HG02571 (cell line): ENCODE measurements around the gene RNF186.
"Not testable (repeated sequence)": the region's sequence is repeated elsewhere in the genome, so short reads cannot be mapped to it uniquely, and the experiment has no call there.

Experiments
- ATAC-seq: cut with Tn5 transposase; IDR thresholded peaks from one replicate; pipeline ENCODE4 v1.9.1; 2021; ENCODE audit warnings: mild to moderate bottlenecking, moderate library complexity; ENCODE audit not compliant: unreplicated experiment

RNF186 gene

GRCh38 chr1:19797827-19798226 is 17.3 kb downstream of the RNF186 start:
- no peak for ATAC-seq

- ATAC-seq = no peak
Observed at GRCh38 chr1:19794583-19794982, 20.5 kb downstream of the RNF186 start.

DNA sequence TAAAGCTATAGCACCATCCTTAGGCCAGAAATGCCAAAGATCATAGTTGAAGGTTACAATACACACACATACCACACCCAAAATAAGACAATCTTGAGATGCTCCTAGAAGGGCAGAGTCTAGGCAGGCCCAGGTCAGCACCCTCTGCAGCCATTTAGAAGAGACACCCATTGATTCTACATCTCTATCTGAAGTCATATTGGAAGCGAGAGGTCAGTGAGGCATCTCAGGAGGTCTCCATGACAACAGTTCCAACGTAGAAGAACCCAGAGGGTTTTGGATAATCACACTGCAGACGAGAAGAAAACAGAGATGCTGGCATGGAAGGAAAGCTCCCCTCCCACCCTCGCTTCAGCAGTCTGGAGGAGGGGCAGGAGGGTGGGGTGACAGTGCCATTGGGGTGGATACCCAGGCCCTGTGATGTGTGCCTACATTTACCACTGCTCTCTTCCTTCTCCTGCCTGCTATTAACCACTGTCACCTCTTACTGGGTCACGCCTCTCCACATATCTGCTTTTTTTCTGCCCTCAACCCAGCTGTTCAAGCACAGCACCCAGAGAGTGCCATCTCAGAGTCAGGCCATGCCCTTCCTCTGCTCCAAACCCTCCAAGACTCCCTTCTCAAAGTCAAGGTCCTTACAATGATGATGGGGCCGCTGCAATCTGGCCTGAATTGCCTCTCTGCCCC is 21.6 kb downstream of the RNF186 start:
- no peak for ATAC-seq

- no peak for ATAC-seq
Observed at GRCh38 chr1:19792237-19793002, 22.7 kb downstream of the RNF186 start.

DNA sequence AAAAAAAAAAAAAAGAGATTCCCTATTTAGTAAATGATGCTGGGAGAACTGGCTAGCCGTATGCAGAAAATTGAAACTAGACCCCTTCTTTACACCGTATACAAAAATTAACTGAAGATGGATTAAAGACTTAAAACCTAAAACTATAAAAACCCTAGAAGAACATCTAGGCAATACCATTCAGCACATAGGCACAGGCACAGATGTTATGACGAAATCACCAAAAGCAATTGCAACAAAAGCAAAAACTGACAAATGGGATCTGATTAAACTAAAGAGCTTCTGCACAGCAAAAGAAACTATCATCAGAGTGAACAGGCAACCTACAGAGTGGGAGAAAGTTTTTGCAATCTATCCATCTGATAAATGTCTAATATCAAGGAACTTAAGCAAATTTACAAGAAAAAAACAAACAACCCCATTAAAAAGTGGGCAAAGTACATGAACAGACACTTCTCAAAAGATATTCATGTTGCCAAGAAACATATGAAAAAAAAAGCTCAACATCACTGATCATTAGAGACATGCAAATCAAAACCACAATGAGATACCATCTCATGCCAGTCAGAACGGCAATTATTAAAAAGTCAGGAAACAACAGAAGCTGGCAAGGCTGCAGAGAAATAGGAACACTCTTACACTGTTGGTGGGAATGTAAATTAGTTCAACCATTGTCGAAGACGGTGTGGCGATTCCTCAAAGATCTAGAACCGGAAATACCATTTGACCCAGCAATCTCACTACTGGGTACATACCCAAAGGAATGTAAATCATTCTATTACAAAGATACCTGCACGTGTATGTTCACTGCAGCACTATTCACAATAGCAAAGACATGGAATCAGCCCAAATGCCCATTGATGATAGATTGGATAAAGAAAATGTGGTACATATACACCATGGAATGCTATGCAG is 24.8 kb downstream of the RNF186 start:
- ATAC-seq = not testable (repeated sequence)

- no peak for ATAC-seq
Observed at GRCh38 chr1:19786988-19787423, 28.1 kb downstream of the RNF186 start.

DNA sequence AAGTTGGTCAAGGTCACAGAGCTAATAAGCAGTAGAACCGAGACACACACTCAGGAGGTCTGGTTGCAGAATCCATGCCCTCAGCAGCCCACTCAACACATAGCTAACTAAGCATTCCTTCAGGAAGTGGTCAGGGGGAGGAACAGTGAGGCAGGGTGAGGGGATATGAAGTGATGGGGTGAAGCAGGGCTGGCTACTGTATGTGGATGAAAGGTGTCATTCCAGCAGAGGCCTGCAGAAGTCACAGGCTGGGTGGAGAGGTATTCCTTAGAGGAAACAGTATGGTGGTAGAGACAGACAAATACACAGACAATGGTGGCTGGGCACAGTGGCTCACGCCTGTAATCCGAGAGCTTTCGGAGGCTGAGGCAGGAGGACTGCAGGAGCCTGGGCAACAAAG is 29.4 kb downstream of the RNF186 start:
- no peak for ATAC-seq

- no peak for ATAC-seq
Observed at GRCh38 chr1:19780267-19780877, 34.7 kb downstream of the RNF186 start.

DNA sequence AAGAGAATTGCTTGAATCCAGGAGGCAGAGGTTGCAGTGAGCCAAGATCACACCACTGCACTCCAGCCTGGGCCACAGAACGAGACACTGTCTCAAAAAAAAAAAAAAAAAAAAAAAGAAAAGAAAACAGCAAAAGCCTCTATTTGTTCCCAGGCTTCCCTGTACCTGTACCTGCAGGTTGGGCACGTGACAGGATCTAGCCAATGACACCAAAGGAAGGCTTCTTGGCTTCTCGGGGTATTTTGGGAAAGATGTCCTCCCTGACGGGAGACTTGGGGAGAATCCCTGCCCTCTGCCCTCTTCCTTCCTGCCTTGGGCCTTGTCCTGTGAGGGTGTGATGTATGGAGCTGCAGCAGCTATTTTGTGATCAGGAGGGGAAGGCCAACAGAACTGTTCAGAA is 38.1 kb downstream of the RNF186 start:
- ATAC-seq = no peak

- ATAC-seq = no peak
Observed at GRCh38 chr1:19776287-19776686, 38.8 kb downstream of the RNF186 start.

DNA sequence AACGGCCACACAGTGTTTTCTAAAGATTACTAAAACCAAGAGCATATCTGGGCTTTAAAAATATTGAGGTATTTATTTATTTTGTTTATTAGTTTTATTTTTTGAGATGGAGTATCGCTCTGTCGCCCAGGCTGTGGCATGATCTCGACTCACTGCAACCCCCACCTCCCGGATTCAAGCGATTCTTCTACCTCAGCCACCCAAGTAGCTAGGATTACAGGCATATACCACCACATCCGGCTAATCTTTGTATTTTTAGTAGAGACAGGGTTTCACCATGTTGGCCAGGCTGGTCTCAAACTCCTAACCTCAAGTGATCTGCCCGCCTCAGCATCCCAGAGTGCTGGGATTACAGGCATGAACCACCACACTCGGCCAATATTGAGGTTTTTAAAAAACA is 39.3 kb downstream of the RNF186 start:
- ATAC-seq = no peak

GRCh38 chr1:19775317-19775716 is 39.8 kb downstream of the RNF186 start:
- no peak for ATAC-seq

- ATAC-seq = no peak
Observed at GRCh38 chr1:19774180-19774785, 40.8 kb downstream of the RNF186 start.

- no peak for ATAC-seq
Observed at GRCh38 chr1:19773485-19773884, 41.6 kb downstream of the RNF186 start.

GRCh38 chr1:19772053-19772452 is 43.0 kb downstream of the RNF186 start:
- ATAC-seq = no peak

DNA sequence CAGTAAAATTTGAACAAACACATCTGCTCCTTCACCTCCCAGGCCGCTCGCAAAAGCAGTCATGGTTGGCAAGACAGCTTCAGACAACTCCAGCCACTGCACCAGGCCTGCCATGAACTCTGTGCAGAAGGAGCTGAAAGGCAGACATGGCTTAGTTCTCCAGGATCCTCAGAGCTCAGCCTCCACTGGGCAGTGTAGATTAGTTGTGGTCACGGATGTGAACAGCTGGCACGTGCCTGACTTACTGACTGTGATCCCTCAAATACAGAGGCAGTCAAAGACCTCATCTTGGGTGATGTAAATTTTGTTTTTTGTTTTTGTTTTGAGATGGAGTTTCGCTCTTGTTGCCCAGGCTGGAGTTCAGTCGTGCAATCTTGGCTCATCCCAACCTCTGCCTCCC is 43.7 kb downstream of the RNF186 start:
- no peak for ATAC-seq

- no peak for ATAC-seq
Observed at GRCh38 chr1:19770436-19771190, 44.5 kb downstream of the RNF186 start.

GRCh38 chr1:19769211-19769932 is 45.7 kb downstream of the RNF186 start:
- no peak for ATAC-seq
